ENCODE data around the gene ATF7.

GRCh38 chr12:53516758-53517455 lies 109.3 kb downstream of the ATF7 start:
- TF ChIP-seq CTCF (IDR thresholded peaks at IDR 0.05 in 8 of 11, conservative IDR thresholded peaks at IDR 0.05 in 3 of 11) (no peak), POLR2A (IDR thresholded peaks at IDR 0.05) (no peak), POLR2AphosphoS5 (IDR thresholded peaks at IDR 0.05) (no peak)

Measured in spleen (tissue), 7 donors.